ENCODE measurements around the gene RANGAP1. TPM values are rescaled to one million over a fixed set of nuclear protein-coding genes. Genes with fewer than 3 reads are reported as not detected.
A peak's percentile ranks its signal among the peaks of the same experiment; 100 is the strongest.

RANGAP1 gene
- polyA plus RNA-seq, 1 donor (not counting 4 experiments of a cell fraction or from before 2014, with no cell fraction given), result 85.9 TPM

DNA sequence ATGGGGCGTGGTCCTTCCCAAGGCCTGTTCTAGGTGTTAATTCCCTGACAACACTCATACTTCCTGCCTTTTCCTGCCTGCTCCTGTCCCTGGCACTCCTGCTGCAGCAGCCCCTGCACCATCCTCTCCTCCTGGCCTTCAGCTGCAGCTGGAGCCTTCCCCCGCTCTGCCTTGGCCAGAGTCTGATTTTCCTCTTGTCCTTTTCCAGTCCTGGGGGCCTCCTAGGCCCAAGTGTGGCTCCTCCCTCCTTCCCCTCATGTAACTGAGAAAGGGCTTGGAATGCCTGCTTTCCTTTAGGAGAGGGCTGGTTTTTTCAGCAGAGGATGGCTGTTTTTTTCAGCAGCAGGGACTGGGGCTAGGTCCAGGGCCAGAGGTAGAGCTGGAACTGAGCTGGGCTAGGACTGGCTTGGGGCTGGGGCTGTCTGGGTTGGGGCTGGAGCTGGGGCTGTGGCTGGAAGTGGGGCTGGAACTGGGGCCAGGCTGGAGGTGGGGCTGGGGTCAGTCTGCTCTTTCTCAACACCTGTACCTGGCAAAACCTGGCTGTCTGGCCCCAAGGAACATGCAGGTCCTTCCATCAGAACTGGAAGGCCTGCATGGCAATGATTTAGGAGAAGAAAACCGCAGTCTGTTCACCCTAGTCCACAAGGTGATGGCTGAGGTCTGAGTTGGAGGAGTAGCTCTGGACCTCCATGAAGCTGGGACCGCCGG, 39.0 kb upstream of the RANGAP1 start:
- no peak overlapping the region for H3K4me2 ChIP-seq (ENCODE audit: control insufficient read depth, extremely low read depth, insufficient read depth, low read depth, low read length)
- H2AFZ ChIP-seq (ENCODE audit: control insufficient read depth, low read length), result no peak overlapping the region
- no peak for DNase-seq (ENCODE audit: low read depth, low spot score)
- peak; percentile 34 for FAIRE-seq
- H3K36me3 ChIP-seq (ENCODE audit: control insufficient read depth in 2 of 2, extremely low read depth in 1 of 2, insufficient read depth in 2 of 2, low read length in 2 of 2), result peaks cover 31 to 47% of the 10 kb centered on the region in 2 experiments
- H3K27ac ChIP-seq (ENCODE audit: control insufficient read depth, insufficient read depth, low read length), result no peak overlapping the region
- H3K4me3 ChIP-seq (ENCODE audit: control insufficient read depth in 2 of 3, extremely low read depth in 1 of 3, insufficient read depth in 2 of 3, low read depth in 1 of 3, low read length in 3 of 3), result no peak overlapping the region
- H3K9me1 ChIP-seq (ENCODE audit: control insufficient read depth, extremely low read depth, insufficient read depth, low read length), result no peaks in the 10 kb centered on the region
- no peaks in the 10 kb centered on the region for H3K27me3 ChIP-seq (ENCODE audit: control insufficient read depth, extremely low read depth, insufficient read depth, low read length)
- H3K9me3 ChIP-seq (ENCODE audit: control insufficient read depth, low read depth, low read length), result no peaks in the 10 kb centered on the region
- H3K9ac ChIP-seq (ENCODE audit: control insufficient read depth, extremely low read depth, insufficient read depth, low read length), result no peak overlapping the region
- dilution Hi-C loops (cut with MboI; ENCODE audit: extremely low pct_ligation_motif_present, low sequenced_read_pairs), result no loop called here
- H3K4me1 ChIP-seq (ENCODE audit: control insufficient read depth, extremely low read depth, insufficient read depth, low read length), result peaks cover 7% of the 10 kb centered on the region
- peaks cover 8% of the 10 kb centered on the region for H3K79me2 ChIP-seq (ENCODE audit: control insufficient read depth, insufficient read depth, low read length)
- TF ChIP-seq CTCF (optimal IDR thresholded peaks at IDR 0.05 in 1 of 3, IDR thresholded peaks at IDR 0.05 in 1 of 3, conservative IDR thresholded peaks at IDR 0.05 in 1 of 3; ENCODE audit: extremely low read depth in 1 of 3, insufficient read depth in 2 of 3, low read length in 3 of 3) (no peak), EZH2 (IDR thresholded peaks at IDR 0.05; ENCODE audit: low read length) (no peak)
- H4K20me1 ChIP-seq (ENCODE audit: control insufficient read depth, extremely low read depth, insufficient read depth, low read length), result no peaks in the 10 kb centered on the region

DNA sequence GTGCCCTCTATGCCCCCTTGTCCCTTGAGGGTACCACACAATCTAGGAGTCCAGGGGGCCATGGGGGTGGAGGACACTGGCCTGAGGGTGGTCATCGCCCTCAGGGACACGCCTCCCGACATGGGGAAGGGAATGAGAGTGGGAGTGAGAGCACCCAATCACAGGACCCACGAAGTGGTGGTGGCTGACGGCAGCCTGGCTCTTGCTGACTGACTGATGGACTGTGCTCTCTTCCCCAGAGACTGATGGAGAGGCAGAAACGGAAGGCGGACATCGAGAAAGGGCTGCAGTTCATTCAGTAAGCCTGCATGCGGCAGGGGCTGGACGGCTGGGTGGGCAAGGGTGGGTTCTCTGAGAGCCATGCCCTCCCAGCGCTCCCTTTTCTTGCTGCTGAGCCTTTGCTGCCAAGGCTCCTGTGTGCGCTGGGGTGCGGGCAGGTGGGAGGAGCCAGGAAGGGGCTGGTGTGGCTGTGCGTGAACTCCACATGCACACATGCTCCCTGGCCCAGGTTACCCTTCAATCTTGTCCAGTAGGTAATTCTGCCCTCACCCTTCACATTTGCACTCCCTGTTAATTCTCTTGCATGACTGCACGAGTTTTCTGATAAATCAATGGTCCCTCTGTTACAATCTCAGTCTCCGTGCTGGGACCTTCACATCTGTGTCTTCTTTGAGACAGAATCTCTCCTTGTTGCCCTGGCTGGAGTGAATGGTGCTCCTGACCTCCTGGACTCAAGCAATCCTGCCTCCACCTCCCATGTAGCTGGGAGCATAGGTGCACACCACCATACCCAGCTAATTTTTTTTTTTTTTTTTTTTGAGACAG, 34.6 kb upstream of the RANGAP1 start:
- Histone ChIP-seq H2AFZ (ENCODE audit: control insufficient read depth, low read length) (no peak overlapping the region), H4K20me1 (ENCODE audit: control insufficient read depth, extremely low read depth, insufficient read depth, low read length) (no peaks in the 10 kb centered on the region), H3K79me2 (ENCODE audit: control insufficient read depth, insufficient read depth, low read length) (peaks cover 30% of the 10 kb centered on the region), H3K4me1 (ENCODE audit: control insufficient read depth, extremely low read depth, insufficient read depth, low read length) (peaks cover 7% of the 10 kb centered on the region), H3K27me3 (ENCODE audit: control insufficient read depth, extremely low read depth, insufficient read depth, low read length) (no peaks in the 10 kb centered on the region), H3K36me3 (ENCODE audit: control insufficient read depth in 2 of 2, extremely low read depth in 1 of 2, insufficient read depth in 2 of 2, low read length in 2 of 2) (peaks cover 19 to 22% of the 10 kb centered on the region in 2 experiments), H3K27ac (ENCODE audit: control insufficient read depth, insufficient read depth, low read length) (no peak overlapping the region), H3K4me3 (ENCODE audit: control insufficient read depth in 2 of 3, extremely low read depth in 1 of 3, insufficient read depth in 2 of 3, low read depth in 1 of 3, low read length in 3 of 3) (no peak overlapping the region), H3K9ac (ENCODE audit: control insufficient read depth, extremely low read depth, insufficient read depth, low read length) (no peak overlapping the region), H3K9me3 (ENCODE audit: control insufficient read depth, low read depth, low read length) (no peaks in the 10 kb centered on the region), H3K9me1 (ENCODE audit: control insufficient read depth, extremely low read depth, insufficient read depth, low read length) (no peaks in the 10 kb centered on the region), H3K4me2 (ENCODE audit: control insufficient read depth, extremely low read depth, insufficient read depth, low read depth, low read length) (no peak overlapping the region)
- no peak for TF ChIP-seq CTCF (optimal IDR thresholded peaks at IDR 0.05 in 1 of 3, IDR thresholded peaks at IDR 0.05 in 1 of 3, conservative IDR thresholded peaks at IDR 0.05 in 1 of 3; ENCODE audit: extremely low read depth in 1 of 3, insufficient read depth in 2 of 3, low read length in 3 of 3)
- TF ChIP-seq EZH2 (IDR thresholded peaks at IDR 0.05; ENCODE audit: low read length), result no peak
- DNase-seq (ENCODE audit: low read depth, low spot score), result no peak
- no peak for FAIRE-seq
- dilution Hi-C loops (cut with MboI; ENCODE audit: extremely low pct_ligation_motif_present, low sequenced_read_pairs), result no loop called here
